Measurements from ENCODE around the gene ARHGEF17. TPM values are rescaled to one million over a fixed set of nuclear protein-coding genes. Genes with fewer than 3 reads are reported as not detected.

Gene ARHGEF17
- total and polyA plus RNA-seq, 2 of the 13 experiments (the other 11 are each of a cell fraction or from before 2014, with no cell fraction given): 10.7 to 28.8 TPM

DNA sequence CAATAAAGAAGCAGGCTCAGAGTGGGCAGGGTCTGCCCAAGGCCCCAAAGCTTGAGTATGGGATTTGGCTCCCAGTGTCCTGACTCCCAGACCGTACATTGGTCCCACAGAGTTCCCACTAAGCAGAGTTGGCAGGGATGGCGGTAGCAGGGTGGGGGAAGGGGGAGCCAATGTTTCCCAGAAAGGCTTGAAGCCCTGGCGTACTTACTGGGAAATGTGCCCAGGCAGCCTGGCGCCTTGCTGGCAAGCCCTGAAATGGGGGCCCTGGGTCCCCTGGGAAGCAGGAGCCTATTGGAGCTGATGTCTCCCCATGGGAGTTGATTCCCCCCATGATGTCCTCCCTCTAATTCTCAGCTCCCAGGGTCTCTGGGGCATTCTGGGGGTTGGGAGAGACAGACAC lies 9.3 kb downstream of the ARHGEF17 start:
- ChIA-PET POLR2A (interaction anchor here (1.0 to 6.2 kb wide), 3 partner anchors 7 to 10 kb away, joined by 5 to 35 read pairs (median 6); no protein-coding TSS in a partner anchor), CTCF (ENCODE audit: low intra/inter-chr PET ratio, low total read pairs) (no interaction called here)
- ATAC-seq (no peak), FAIRE-seq (no peak), DNase-seq (ENCODE audit: low spot score) (no peak)
- peaks cover 3 to 15% of the 10 kb centered on the region in 2 experiments; a peak in 4 of 5 replicates for H3K36me3 ChIP-seq (replicated peaks in 1 of 2; ENCODE audit: control insufficient read depth in 1 of 2, insufficient read depth in 2 of 2, low read length in 2 of 2)
- peak overlapping the region; percentile 60 for H3K27ac ChIP-seq (ENCODE audit: extremely low read length, insufficient read depth, low read length)
- no peaks in the 10 kb centered on the region for H3K9me3 ChIP-seq (ENCODE audit: low read length)
- peaks cover 83% of the 10 kb centered on the region for H3K4me1 ChIP-seq (ENCODE audit: insufficient read depth, low read length)
- 80% methylated on average over 1 of the region's 4 CpGs for WGBS (ENCODE audit: low lambda C conversion rate)
- no peaks in the 10 kb centered on the region for H3K27me3 ChIP-seq (ENCODE audit: control insufficient read depth in 1 of 2, insufficient read depth in 2 of 2, low read length in 2 of 2)
- in situ Hi-C loops (cut with HindIII; ENCODE audit: extremely low pct_ligation_motif_present, low pct_unique_long_range_greater_than_20kb): no loop called here
- BruUV-seq (replicated peaks): no TSS peak
- no peak overlapping the region for H3K4me2 ChIP-seq (ENCODE audit: low read depth, low read length)
- peaks cover 66% of the 10 kb centered on the region for H3K79me2 ChIP-seq (ENCODE audit: insufficient read depth, low read length)
- H3K9ac ChIP-seq (ENCODE audit: insufficient read depth, low read depth, low read length): no peak overlapping the region
- no peak overlapping the region for H2AFZ ChIP-seq (ENCODE audit: low read length)
- no peak for TF ChIP-seq SRSF4 (IDR thresholded peaks at IDR 0.05; ENCODE audit: low read depth, low read length, poor library complexity, severe bottlenecking)
- TF ChIP-seq ZBTB33 (CRISPR knock-in tag; IDR thresholded peaks at IDR 0.05): peak; percentile 92
- intact Hi-C loops (cut with micrococcal nuclease; ENCODE audit: unreplicated experiment): no loop called here
- H4K20me1 ChIP-seq (ENCODE audit: insufficient read depth, low read length): peaks cover 37% of the 10 kb centered on the region
- H3K4me3 ChIP-seq (replicated peaks in 1 of 3; ENCODE audit: insufficient read depth in 1 of 3, low read depth in 2 of 3, low read length in 3 of 3): no peak overlapping the region

- Histone ChIP-seq H3K4me3 (replicated peaks in 1 of 3; ENCODE audit: insufficient read depth in 1 of 3, low read depth in 2 of 3, low read length in 3 of 3) (no peak overlapping the region), H3K4me1 (ENCODE audit: insufficient read depth, low read length) (peaks cover 83% of the 10 kb centered on the region), H2AFZ (ENCODE audit: low read length) (no peak overlapping the region), H3K9me3 (ENCODE audit: low read length) (no peaks in the 10 kb centered on the region), H3K9ac (ENCODE audit: insufficient read depth, low read depth, low read length) (no peak overlapping the region), H3K4me2 (ENCODE audit: low read depth, low read length) (no peak overlapping the region), H4K20me1 (ENCODE audit: insufficient read depth, low read length) (peaks cover 33% of the 10 kb centered on the region), H3K27me3 (ENCODE audit: control insufficient read depth in 1 of 2, insufficient read depth in 2 of 2, low read length in 2 of 2) (no peaks in the 10 kb centered on the region), H3K79me2 (ENCODE audit: insufficient read depth, low read length) (peaks cover 65% of the 10 kb centered on the region), H3K36me3 (replicated peaks in 1 of 2; ENCODE audit: control insufficient read depth in 1 of 2, insufficient read depth in 2 of 2, low read length in 2 of 2) (peaks cover 3 to 15% of the 10 kb centered on the region in 2 experiments; a peak in 4 of 5 replicates), H3K27ac (ENCODE audit: extremely low read length, insufficient read depth, low read length) (peak overlapping the region; percentile 60)
- TF ChIP-seq ZNF234 (CRISPR knock-in tag; conservative IDR thresholded peaks at IDR 0.05): no peak
- no peak for TF ChIP-seq GATAD2A (CRISPR knock-in tag; IDR thresholded peaks at IDR 0.05)
- TF ChIP-seq CCDC6 (CRISPR knock-in tag; IDR thresholded peaks at IDR 0.05): no peak
- no peak for TF ChIP-seq ZNF101 (CRISPR knock-in tag; IDR thresholded peaks at IDR 0.05; ENCODE audit: borderline replicate concordance, low read depth)
- FAIRE-seq: no peak
- no peak for ATAC-seq
- in situ Hi-C loops (cut with HindIII; ENCODE audit: extremely low pct_ligation_motif_present, low pct_unique_long_range_greater_than_20kb): no loop called here
- DNase-seq (ENCODE audit: low spot score): no peak
- POLR2A ChIA-PET: interaction anchor here (0.7 to 2.4 kb wide), 4 partner anchors 8 to 11 kb away, joined by 3 to 14 read pairs (median 6); no protein-coding TSS in a partner anchor
- CTCF ChIA-PET (ENCODE audit: low intra/inter-chr PET ratio, low total read pairs): no interaction called here
- no TSS peak for BruUV-seq (replicated peaks)
- intact Hi-C loops (cut with micrococcal nuclease; ENCODE audit: unreplicated experiment): no loop called here
- WGBS (ENCODE audit: low lambda C conversion rate): 100% methylated on average over 1 of the region's 3 CpGs
These were observed 9.7 kb downstream of the ARHGEF17 start for GRCh38 chr11:73317803-73318202.

All from HepG2 (cell line).